ENCODE data around the gene ARHGEF18.

The ARHGEF18 gene

DNA sequence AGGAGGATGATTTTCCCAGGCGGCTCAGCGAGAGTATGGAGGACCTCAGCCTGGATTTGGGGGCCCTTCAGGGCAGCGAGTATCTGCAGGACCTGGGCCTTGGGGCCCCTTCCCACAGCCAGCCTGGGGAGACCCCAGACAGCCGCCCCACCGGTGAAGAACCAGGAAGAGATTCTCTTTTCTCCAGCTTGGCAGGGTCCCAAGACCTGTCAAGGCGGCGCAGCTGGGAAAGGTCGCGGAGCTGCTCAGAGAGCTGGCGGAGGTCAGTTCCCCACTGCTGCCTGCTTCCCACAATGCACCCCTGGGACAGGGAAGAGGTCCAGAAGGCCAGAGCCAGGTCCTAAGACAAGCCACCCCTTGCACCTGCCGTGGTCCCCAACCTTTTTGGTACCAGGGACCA is 24.1 kb downstream of the ARHGEF18 start:
- TF ChIP-seq ZNF8 (CRISPR knock-in tag; IDR thresholded peaks at IDR 0.05): no peak
- no peak for TF ChIP-seq ZNF565 (CRISPR knock-in tag; conservative IDR thresholded peaks at IDR 0.05; ENCODE audit: low read depth)
- no peak for TF ChIP-seq TCF4 (CRISPR knock-in tag; IDR thresholded peaks at IDR 0.05; ENCODE audit: borderline replicate concordance)
- no peak for TF ChIP-seq ISL1 (CRISPR knock-in tag; IDR thresholded peaks at IDR 0.05)
- no peak for TF ChIP-seq ZFP30 (CRISPR knock-in tag; IDR thresholded peaks at IDR 0.05)
- TF ChIP-seq, protein P1, sequence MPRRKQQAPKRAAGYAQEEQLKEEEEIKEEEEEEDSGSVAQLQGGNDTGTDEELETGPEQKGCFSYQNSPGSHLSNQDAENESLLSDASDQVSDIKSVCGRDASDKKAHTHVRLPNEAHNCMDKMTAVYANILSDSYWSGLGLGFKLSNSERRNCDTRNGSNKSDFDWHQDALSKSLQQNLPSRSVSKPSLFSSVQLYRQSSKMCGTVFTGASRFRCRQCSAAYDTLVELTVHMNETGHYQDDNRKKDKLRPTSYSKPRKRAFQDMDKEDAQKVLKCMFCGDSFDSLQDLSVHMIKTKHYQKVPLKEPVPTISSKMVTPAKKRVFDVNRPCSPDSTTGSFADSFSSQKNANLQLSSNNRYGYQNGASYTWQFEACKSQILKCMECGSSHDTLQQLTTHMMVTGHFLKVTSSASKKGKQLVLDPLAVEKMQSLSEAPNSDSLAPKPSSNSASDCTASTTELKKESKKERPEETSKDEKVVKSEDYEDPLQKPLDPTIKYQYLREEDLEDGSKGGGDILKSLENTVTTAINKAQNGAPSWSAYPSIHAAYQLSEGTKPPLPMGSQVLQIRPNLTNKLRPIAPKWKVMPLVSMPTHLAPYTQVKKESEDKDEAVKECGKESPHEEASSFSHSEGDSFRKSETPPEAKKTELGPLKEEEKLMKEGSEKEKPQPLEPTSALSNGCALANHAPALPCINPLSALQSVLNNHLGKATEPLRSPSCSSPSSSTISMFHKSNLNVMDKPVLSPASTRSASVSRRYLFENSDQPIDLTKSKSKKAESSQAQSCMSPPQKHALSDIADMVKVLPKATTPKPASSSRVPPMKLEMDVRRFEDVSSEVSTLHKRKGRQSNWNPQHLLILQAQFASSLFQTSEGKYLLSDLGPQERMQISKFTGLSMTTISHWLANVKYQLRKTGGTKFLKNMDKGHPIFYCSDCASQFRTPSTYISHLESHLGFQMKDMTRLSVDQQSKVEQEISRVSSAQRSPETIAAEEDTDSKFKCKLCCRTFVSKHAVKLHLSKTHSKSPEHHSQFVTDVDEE (CRISPR knock-in tag; IDR thresholded peaks at IDR 0.05): no peak
- TF ChIP-seq TOX (CRISPR knock-in tag; IDR thresholded peaks at IDR 0.05; ENCODE audit: borderline replicate concordance): no peak
- TF ChIP-seq ESRRG (CRISPR knock-in tag; IDR thresholded peaks at IDR 0.05): no peak
- no peak for TF ChIP-seq ZNF70 (CRISPR knock-in tag; IDR thresholded peaks at IDR 0.05)
- TF ChIP-seq PPARA (CRISPR knock-in tag; IDR thresholded peaks at IDR 0.05; ENCODE audit: borderline replicate concordance): no peak
- no peak for TF ChIP-seq SNAI2 (CRISPR knock-in tag; IDR thresholded peaks at IDR 0.05)
- no peak for TF ChIP-seq ZC3H10 (CRISPR knock-in tag; IDR thresholded peaks at IDR 0.05)
- no peak for TF ChIP-seq BACH2 (CRISPR knock-in tag; IDR thresholded peaks at IDR 0.05; ENCODE audit: borderline replicate concordance)
- TF ChIP-seq RARB (CRISPR knock-in tag; IDR thresholded peaks at IDR 0.05): no peak
- no peak for TF ChIP-seq GLIS3 (CRISPR knock-in tag; IDR thresholded peaks at IDR 0.05)
- no peak for TF ChIP-seq ARNTL (CRISPR knock-in tag; IDR thresholded peaks at IDR 0.05; ENCODE audit: borderline replicate concordance, low read depth)

GRCh38 chr19:7373862-7374261 is 25.1 kb downstream of the ARHGEF18 start:
- ATAC-seq: peak; percentile 39; the same call in 2 of the 3 replicates
- TF ChIP-seq, protein P2, sequence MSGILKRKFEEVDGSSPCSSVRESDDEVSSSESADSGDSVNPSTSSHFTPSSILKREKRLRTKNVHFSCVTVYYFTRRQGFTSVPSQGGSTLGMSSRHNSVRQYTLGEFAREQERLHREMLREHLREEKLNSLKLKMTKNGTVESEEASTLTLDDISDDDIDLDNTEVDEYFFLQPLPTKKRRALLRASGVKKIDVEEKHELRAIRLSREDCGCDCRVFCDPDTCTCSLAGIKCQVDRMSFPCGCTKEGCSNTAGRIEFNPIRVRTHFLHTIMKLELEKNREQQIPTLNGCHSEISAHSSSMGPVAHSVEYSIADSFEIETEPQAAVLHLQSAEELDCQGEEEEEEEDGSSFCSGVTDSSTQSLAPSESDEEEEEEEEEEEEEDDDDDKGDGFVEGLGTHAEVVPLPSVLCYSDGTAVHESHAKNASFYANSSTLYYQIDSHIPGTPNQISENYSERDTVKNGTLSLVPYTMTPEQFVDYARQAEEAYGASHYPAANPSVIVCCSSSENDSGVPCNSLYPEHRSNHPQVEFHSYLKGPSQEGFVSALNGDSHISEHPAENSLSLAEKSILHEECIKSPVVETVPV (CRISPR knock-in tag; IDR thresholded peaks at IDR 0.05): no peak
- TF ChIP-seq ARNTL (CRISPR knock-in tag; IDR thresholded peaks at IDR 0.05; ENCODE audit: borderline replicate concordance, low read depth): no peak
- TF ChIP-seq ZFP3 (CRISPR knock-in tag; IDR thresholded peaks at IDR 0.05): no peak
- TF ChIP-seq GLIS3 (CRISPR knock-in tag; IDR thresholded peaks at IDR 0.05): no peak
- no peak for TF ChIP-seq RARB (CRISPR knock-in tag; IDR thresholded peaks at IDR 0.05)
- no peak for TF ChIP-seq ZNF565 (CRISPR knock-in tag; conservative IDR thresholded peaks at IDR 0.05; ENCODE audit: low read depth)
- TF ChIP-seq PPARA (CRISPR knock-in tag; IDR thresholded peaks at IDR 0.05; ENCODE audit: borderline replicate concordance): no peak
- TF ChIP-seq OSR1 (CRISPR knock-in tag; IDR thresholded peaks at IDR 0.05): no peak
- TF ChIP-seq CSDC2 (CRISPR knock-in tag; IDR thresholded peaks at IDR 0.05): no peak
- TF ChIP-seq, protein P3, sequence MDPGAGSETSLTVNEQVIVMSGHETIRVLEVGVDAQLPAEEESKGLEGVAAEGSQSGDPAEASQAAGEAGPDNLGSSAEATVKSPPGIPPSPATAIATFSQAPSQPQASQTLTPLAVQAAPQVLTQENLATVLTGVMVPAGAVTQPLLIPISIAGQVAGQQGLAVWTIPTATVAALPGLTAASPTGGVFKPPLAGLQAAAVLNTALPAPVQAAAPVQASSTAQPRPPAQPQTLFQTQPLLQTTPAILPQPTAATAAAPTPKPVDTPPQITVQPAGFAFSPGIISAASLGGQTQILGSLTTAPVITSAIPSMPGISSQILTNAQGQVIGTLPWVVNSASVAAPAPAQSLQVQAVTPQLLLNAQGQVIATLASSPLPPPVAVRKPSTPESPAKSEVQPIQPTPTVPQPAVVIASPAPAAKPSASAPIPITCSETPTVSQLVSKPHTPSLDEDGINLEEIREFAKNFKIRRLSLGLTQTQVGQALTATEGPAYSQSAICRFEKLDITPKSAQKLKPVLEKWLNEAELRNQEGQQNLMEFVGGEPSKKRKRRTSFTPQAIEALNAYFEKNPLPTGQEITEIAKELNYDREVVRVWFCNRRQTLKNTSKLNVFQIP (CRISPR knock-in tag; IDR thresholded peaks at IDR 0.05; ENCODE audit: borderline replicate concordance, low read depth): no peak
- no peak for TF ChIP-seq BACH2 (CRISPR knock-in tag; IDR thresholded peaks at IDR 0.05; ENCODE audit: borderline replicate concordance)
- TF ChIP-seq, protein P4, sequence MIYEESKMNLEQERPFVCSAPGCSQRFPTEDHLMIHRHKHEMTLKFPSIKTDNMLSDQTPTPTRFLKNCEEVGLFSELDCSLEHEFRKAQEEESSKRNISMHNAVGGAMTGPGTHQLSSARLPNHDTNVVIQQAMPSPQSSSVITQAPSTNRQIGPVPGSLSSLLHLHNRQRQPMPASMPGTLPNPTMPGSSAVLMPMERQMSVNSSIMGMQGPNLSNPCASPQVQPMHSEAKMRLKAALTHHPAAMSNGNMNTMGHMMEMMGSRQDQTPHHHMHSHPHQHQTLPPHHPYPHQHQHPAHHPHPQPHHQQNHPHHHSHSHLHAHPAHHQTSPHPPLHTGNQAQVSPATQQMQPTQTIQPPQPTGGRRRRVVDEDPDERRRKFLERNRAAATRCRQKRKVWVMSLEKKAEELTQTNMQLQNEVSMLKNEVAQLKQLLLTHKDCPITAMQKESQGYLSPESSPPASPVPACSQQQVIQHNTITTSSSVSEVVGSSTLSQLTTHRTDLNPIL (CRISPR knock-in tag; IDR thresholded peaks at IDR 0.05; ENCODE audit: low read depth): no peak
- TF ChIP-seq, protein P1 (CRISPR knock-in tag; IDR thresholded peaks at IDR 0.05): no peak

More for the DNA sequence above, 24.1 kb downstream of the ARHGEF18 start:
- ATAC-seq: no peak
